IMR-90 (cell line): ENCODE data around the gene PSAP. TPM values are rescaled to one million over a fixed set of nuclear protein-coding genes. Genes with fewer than 3 reads are reported as not detected.

Experiments used
- ATAC-seq: fragments of 200-7000 bp; cut with Tn5 transposase; 2 replicates; pipeline ENCODE4 v1.9.1; 2020; ENCODE audit warnings: low read depth, mild to moderate bottlenecking, moderate library complexity
- BruUV-seq: library from RNA; stranded (reverse); fragments of 400-500 nt; replicated peaks from 2 replicates; lab custom pipeline; 2021; lab: Mats Ljungman, UMichigan
- CTCF ChIA-PET: fragments of 300-600 bp; formaldehyde crosslinking; extraction: SDS; loops from one replicate; lab custom pipeline; 2021; ENCODE audit warnings: antibody characterized with exemption; lab: Yijun Ruan, JAX
- POLR2A ChIA-PET: fragments of 300-600 bp; sonication (Branson Sonifier 250); formaldehyde crosslinking; loops from one replicate; lab custom pipeline; 2022; ENCODE audit warnings: antibody characterized with exemption; ENCODE audit not compliant: unreplicated experiment; lab: Charles Lee
- DNase-seq: peaks from one replicate; pipeline ENCODE4 v3.0.0; 2013
- H2AFZ ChIP-seq: replicated peaks from 2 replicates; pipeline ENCODE3; 2013; ENCODE audit warnings: low read length, mild to moderate bottlenecking; ENCODE audit not compliant: poor library complexity
- H2AK5ac ChIP-seq: 2 replicates; pipeline ENCODE4 v1.6.1; 2013; ENCODE audit warnings: low read depth, low read length, inconsistent platforms
- H2AK9ac ChIP-seq: replicated peaks from 2 replicates; pipeline ENCODE3; 2013; ENCODE audit warnings: mild to moderate bottlenecking, low read depth, low read length, moderate library complexity; ENCODE audit not compliant: poor library complexity
- H2BK120ac ChIP-seq: 2 replicates; pipeline ENCODE4 v1.6.1; 2013; ENCODE audit warnings: low read depth, low read length, inconsistent platforms
- H2BK15ac ChIP-seq: 3 replicates; pipeline ENCODE4 v1.6.1; 2013; ENCODE audit warnings: low read depth, low read length, inconsistent platforms
- H2BK20ac ChIP-seq: 2 replicates; pipeline ENCODE4 v1.6.1; 2013; ENCODE audit warnings: low read depth, mild to moderate bottlenecking, inconsistent platforms, low read length, moderate library complexity
- H2BK5ac ChIP-seq: 2 replicates; pipeline ENCODE4 v1.6.1; 2013; ENCODE audit warnings: mild to moderate bottlenecking, low read depth, low read length, inconsistent platforms; ENCODE audit not compliant: poor library complexity, severe bottlenecking
- H3K14ac ChIP-seq: replicated peaks from 2 replicates; pipeline ENCODE4 v1.6.1; 2013; ENCODE audit warnings: low read depth, low read length, inconsistent platforms
- H3K18ac ChIP-seq: 2 replicates; pipeline ENCODE4 v1.6.1; 2013; ENCODE audit warnings: low read depth, low read length, control low read depth
- H3K23ac ChIP-seq: 2 replicates; pipeline ENCODE4 v1.6.1; 2013; ENCODE audit warnings: low read depth, low read length, inconsistent platforms
- H3K27ac ChIP-seq: 2 replicates; pipeline ENCODE4 v1.5.1; 2013; ENCODE audit warnings: mild to moderate bottlenecking, control low read depth, low read length; ENCODE audit not compliant: insufficient read depth
- H3K27me3 ChIP-seq: 2 replicates; pipeline ENCODE4 v1.6.1; 2013; ENCODE audit warnings: low read length; ENCODE audit not compliant: control insufficient read depth, insufficient read depth
- H3K36me3 ChIP-seq: 2 replicates; pipeline ENCODE4 v1.6.1; 2013; ENCODE audit warnings: low read length, mixed read lengths; ENCODE audit not compliant: control insufficient read depth, insufficient read depth
- H3K4ac ChIP-seq: 2 replicates; pipeline ENCODE4 v1.6.1; 2013; ENCODE audit warnings: low read depth, low read length, inconsistent platforms
- H3K4me1 ChIP-seq: 2 replicates; pipeline ENCODE4 v1.6.1; 2013; ENCODE audit warnings: low read length, mixed read lengths; ENCODE audit not compliant: control insufficient read depth, insufficient read depth
- H3K4me2 ChIP-seq: 2 replicates; pipeline ENCODE4 v1.6.1; 2013; ENCODE audit warnings: low read depth, mild to moderate bottlenecking, control low read depth, low read length, moderate library complexity
- H3K4me3 ChIP-seq: 2 replicates; pipeline ENCODE4 v1.5.1; 2013; ENCODE audit warnings: low read depth, mild to moderate bottlenecking, control low read depth, low read length, moderate library complexity; ENCODE audit not compliant: insufficient read depth
- H3K56ac ChIP-seq: 2 replicates; pipeline ENCODE4 v1.6.1; 2013; ENCODE audit warnings: low read length, inconsistent platforms; ENCODE audit not compliant: insufficient read depth; ENCODE audit errors: extremely low read depth
- H3K79me1 ChIP-seq, 2 experiments: 2 replicates each; pipeline ENCODE4 v1.6.1; 2013; ENCODE audit warnings: low read length in 2 of 2, inconsistent platforms in 1 of 2, low read depth in 1 of 2
- H3K9ac ChIP-seq: 2 replicates; pipeline ENCODE4 v1.6.1; 2013; ENCODE audit warnings: low read depth, low read length, control low read depth
- H3K9me1 ChIP-seq: 2 replicates; pipeline ENCODE4 v1.6.1; 2013; ENCODE audit warnings: low read length, inconsistent platforms; ENCODE audit not compliant: insufficient read depth
- H3K9me3 ChIP-seq: 2 replicates; pipeline ENCODE4 v1.6.1; 2013; ENCODE audit warnings: low read length; ENCODE audit not compliant: control insufficient read depth, insufficient read depth
- H4K20me1 ChIP-seq: 2 replicates; pipeline ENCODE4 v1.6.1; 2013; ENCODE audit warnings: low read length, inconsistent platforms; ENCODE audit not compliant: insufficient read depth
- H4K5ac ChIP-seq: 2 replicates; pipeline ENCODE4 v1.6.1; 2013; ENCODE audit warnings: mild to moderate bottlenecking, low read depth, low read length, control low read depth
- H4K8ac ChIP-seq, 2 experiments: 2 replicates each; pipeline ENCODE4 v1.6.1; 2013; ENCODE audit warnings: low read depth in 2 of 2, low read length in 2 of 2, control low read depth in 1 of 2, inconsistent platforms in 1 of 2
- H4K91ac ChIP-seq: 2 replicates; pipeline ENCODE4 v1.6.1; 2013; ENCODE audit warnings: low read depth, low read length, inconsistent platforms; ENCODE audit not compliant: insufficient read depth
- BHLHE40 ChIP-seq: fragments of 150-350 bp; IDR thresholded peaks from 2 replicates; pipeline ENCODE4 v1.6.1; 2016; ENCODE audit warnings: mild to moderate bottlenecking, low read depth, low read length
- CHD1 ChIP-seq: IDR thresholded peaks from 2 replicates; pipeline ENCODE4 v1.6.1; 2012; ENCODE audit warnings: low read depth, low read length, improper control_type of control experiment
- CTCF ChIP-seq: conservative IDR thresholded peaks from 2 replicates; pipeline ENCODE4 v1.5.1; 2012; ENCODE audit warnings: mild to moderate bottlenecking, low read depth, low read length, improper control_type of control experiment
- FOS ChIP-seq: fragments of 150-350 bp; IDR thresholded peaks from 2 replicates; pipeline ENCODE4 v1.6.1; 2016; ENCODE audit warnings: low read depth, low read length
- MAFK ChIP-seq: IDR thresholded peaks from 2 replicates; pipeline ENCODE4 v1.6.1; 2012; ENCODE audit warnings: low read depth, low read length, improper control_type of control experiment
- MAZ ChIP-seq: IDR thresholded peaks from 2 replicates; pipeline ENCODE4 v1.6.1; 2012; ENCODE audit warnings: low read depth, mild to moderate bottlenecking, low read length, improper control_type of control experiment, moderate library complexity, borderline replicate concordance
- MXI1 ChIP-seq: IDR thresholded peaks from 2 replicates; pipeline ENCODE4 v1.6.1; 2012; ENCODE audit warnings: low read depth, mild to moderate bottlenecking, low read length, moderate library complexity, borderline replicate concordance
- NFE2L2 ChIP-seq: fragments of 150-350 bp; IDR thresholded peaks from 2 replicates; pipeline ENCODE4 v1.6.1; 2016; ENCODE audit warnings: low read depth, mild to moderate bottlenecking, low read length
- POLR2A ChIP-seq: IDR thresholded peaks from 2 replicates; pipeline ENCODE4 v1.6.1; 2012; ENCODE audit warnings: mild to moderate bottlenecking, low read depth, low read length
- RCOR1 ChIP-seq: IDR thresholded peaks from 2 replicates; pipeline ENCODE4 v1.6.1; 2012; ENCODE audit warnings: mild to moderate bottlenecking, low read length, improper control_type of control experiment; ENCODE audit not compliant: insufficient replicate concordance
- RFX5 ChIP-seq: IDR thresholded peaks from 2 replicates; pipeline ENCODE4 v1.8.0; 2012; ENCODE audit warnings: low read depth, mild to moderate bottlenecking, low read length, moderate library complexity
- USF2 ChIP-seq: fragments of 150-350 bp; IDR thresholded peaks from 2 replicates; pipeline ENCODE4 v1.6.1; 2017; ENCODE audit warnings: mild to moderate bottlenecking, antibody characterized with exemption, low read length, low read depth
- WGBS, 2 experiments: methylation state at CpG; one replicate each; pipeline versions ENCODE4 v1.1.5 to v1.1.7; 2013; ENCODE audit warnings: missing lambda C conversion rate in 2 of 2; ENCODE audit not compliant: insufficient read length in 1 of 2; ENCODE audit errors: extremely low coverage in 2 of 2; 5-methylcytosine and 5-hydroxymethylcytosine counted together
- dilution Hi-C: fragments of 300-500 bp; cut with HindIII; formaldehyde crosslinking; loops from one replicate; pipeline ENCODE4 v1.14.3; 2018; ENCODE audit warnings: low sequenced_read_pairs; ENCODE audit not compliant: unreplicated experiment
- in situ Hi-C: fragments of 300-500 bp; cut with MboI; formaldehyde crosslinking; loops from 3 replicates; pipeline ENCODE4 v1.14.3; 2019; ENCODE audit warnings: low sequenced_read_pairs, inconsistent platforms, mixed read lengths
- intact Hi-C: fragments of 100-400 bp; cut with micrococcal nuclease; formaldehyde crosslinking; loops from 2 replicates; pipeline ENCODE4 v1.10.0; 2022
- polyA plus RNA-seq, 3 experiments: library from polyadenylated mRNA; depleted of rRNA; stranded (reverse); fragments of >200 nt; gene quantifications; 2 replicates each; pipeline ENCODE4 v1.2.3, GENCODE V29; 2012; ENCODE audit warnings: low replicate concordance in 1 of 3
- total RNA-seq: library from RNA; depleted of rRNA; stranded (reverse); fragments of >200 nt; gene quantifications from 2 replicates; pipeline ENCODE4 v1.2.3, GENCODE V29; 2012

PSAP gene
- total and polyA plus RNA-seq, 2 of the 4 experiments (the other 2 are of a cell fraction), result 216 to 876 TPM

GRCh38 chr10:71833451-71834342 lies 17.4 kb downstream of the PSAP start (continued):
- TF ChIP-seq RCOR1, result no peak

- no peaks in the 10 kb centered on the region for H3K9me3 ChIP-seq
- no peak overlapping the region for H2AFZ ChIP-seq
- in situ Hi-C loops (no loop called here), intact Hi-C loops (no loop called here), dilution Hi-C loops (no loop called here)
- H4K5ac ChIP-seq, result no peak overlapping the region
- H3K36me3 ChIP-seq, result peaks cover 49% of the 10 kb centered on the region
- no peak overlapping the region for H2BK15ac ChIP-seq
- no peak overlapping the region for H2AK5ac ChIP-seq
- H3K79me1 ChIP-seq, result peaks cover 37 to 78% of the 10 kb centered on the region in 2 experiments
- no peak overlapping the region for H2BK120ac ChIP-seq
- 88% methylated on average over 1 of the region's 5 CpGs; no CpG with 5 or more reads in 1 of the 2 experiments for WGBS, 2 experiments
- no peak overlapping the region for H3K23ac ChIP-seq
- H3K4me1 ChIP-seq, result peaks cover 18% of the 10 kb centered on the region
- POLR2A ChIA-PET, result no interaction called here
- H3K27ac ChIP-seq, result no peak overlapping the region
- H2BK20ac ChIP-seq, result no peak overlapping the region
- H3K4ac ChIP-seq, result no peak overlapping the region
- H3K27me3 ChIP-seq, result no peaks in the 10 kb centered on the region
- peaks cover 37% of the 10 kb centered on the region for H3K9me1 ChIP-seq
- H4K8ac ChIP-seq, result no peak overlapping the region
- no peak overlapping the region for H3K18ac ChIP-seq
- CTCF ChIA-PET, result interaction anchor here (0.7 kb wide), 1 partner anchor 96 kb away, joined by 3 read pairs; no protein-coding TSS in a partner anchor
- H3K9ac ChIP-seq, result no peak overlapping the region
- peaks cover 77% of the 10 kb centered on the region for H4K20me1 ChIP-seq
- H3K14ac ChIP-seq, result no peak overlapping the region
- no peak for ATAC-seq
- H3K4me3 ChIP-seq, result no peak overlapping the region
- no peak for DNase-seq
- H2AK9ac ChIP-seq, result no peak overlapping the region
- no peak overlapping the region for H4K91ac ChIP-seq
- no peak overlapping the region for H2BK5ac ChIP-seq
- H3K4me2 ChIP-seq, result no peak overlapping the region
- H3K56ac ChIP-seq, result no peak overlapping the region
- no TSS peak for BruUV-seq
- TF ChIP-seq CHD1, result no peak
- no peak for TF ChIP-seq FOS
- no peak for TF ChIP-seq NFE2L2
- TF ChIP-seq POLR2A, result no peak
- TF ChIP-seq RCOR1, result no peak
- no peak for TF ChIP-seq USF2
- TF ChIP-seq RFX5, result no peak
- TF ChIP-seq MAFK, result no peak
- no peak for TF ChIP-seq MAZ
- TF ChIP-seq MXI1, result no peak
- TF ChIP-seq CTCF, result no peak
- TF ChIP-seq BHLHE40, result no peak
These were observed 18.1 kb downstream of the PSAP start for GRCh38 chr10:71832967-71833366.
